Neutrophil (primary cell): Measurements from ENCODE around the gene FOXC2.

Source experiments
- H3K27ac ChIP-seq: fragments of 200-600 bp; sonication (generic); 2 replicates; pipeline ENCODE4 v1.5.1; 2016; ENCODE audit warnings: mild to moderate bottlenecking, moderate library complexity
- H3K27me3 ChIP-seq: fragments of 200-600 bp; sonication (generic); 2 replicates; pipeline ENCODE4 v1.6.0; 2016; ENCODE audit warnings: mild to moderate bottlenecking
- H3K36me3 ChIP-seq: fragments of 200-600 bp; sonication (generic); 2 replicates; pipeline ENCODE4 v1.5.1; 2017
- H3K4me1 ChIP-seq, 2 experiments: fragments of 200-600 bp in 1 of 2; sonication (generic) in 1 of 2; 1 replicate in 1 of 2; 2 replicates in 1 of 2; pipeline versions ENCODE4 v1.5.1 to v1.6.1; 2013 to 2016; ENCODE audit warnings: low read depth in 1 of 2, low read length in 1 of 2, mild to moderate bottlenecking in 1 of 2, moderate library complexity in 1 of 2; ENCODE audit not compliant: control insufficient read depth in 1 of 2, insufficient read depth in 1 of 2
- H3K4me3 ChIP-seq, 2 experiments: fragments of 200-600 bp in 1 of 2; sonication (generic) in 1 of 2; 1 replicate in 1 of 2; 2 replicates in 1 of 2; pipeline ENCODE4 v1.5.1; 2013 to 2016; ENCODE audit warnings: low read depth in 1 of 2, low read length in 1 of 2, mild to moderate bottlenecking in 1 of 2, moderate library complexity in 1 of 2
- H3K9me3 ChIP-seq: fragments of 200-600 bp; sonication (generic); 2 replicates; pipeline ENCODE4 v1.5.1; 2016
- CTCF ChIP-seq: fragments of 200-600 bp; sonication (generic); IDR thresholded peaks from 2 replicates; pipeline ENCODE4 v1.5.1; 2016; ENCODE audit warnings: antibody characterized with exemption

The FOXC2 gene

DNA sequence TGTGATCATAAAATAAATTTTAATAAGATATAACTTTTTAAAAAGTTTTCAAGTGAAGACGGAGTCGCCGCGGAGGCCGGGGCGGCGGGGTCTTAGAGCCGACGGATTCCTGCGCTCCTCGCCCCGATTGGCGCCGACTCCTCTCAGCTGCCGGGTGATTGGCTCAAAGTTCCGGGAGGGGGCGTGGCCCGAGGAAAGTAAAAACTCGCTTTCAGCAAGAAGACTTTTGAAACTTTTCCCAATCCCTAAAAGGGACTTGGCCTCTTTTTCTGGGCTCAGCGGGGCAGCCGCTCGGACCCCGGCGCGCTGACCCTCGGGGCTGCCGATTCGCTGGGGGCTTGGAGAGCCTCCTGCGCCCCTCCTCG, at the start of gene FOXC2:
FOXC2 (plus strand) TSS at position 229 of the 365 bp plus-strand sequence. CDS start 507 bp downstream, outside the sequence.
- H3K27ac ChIP-seq: no peak within 1 kb of the TSS

DNA sequence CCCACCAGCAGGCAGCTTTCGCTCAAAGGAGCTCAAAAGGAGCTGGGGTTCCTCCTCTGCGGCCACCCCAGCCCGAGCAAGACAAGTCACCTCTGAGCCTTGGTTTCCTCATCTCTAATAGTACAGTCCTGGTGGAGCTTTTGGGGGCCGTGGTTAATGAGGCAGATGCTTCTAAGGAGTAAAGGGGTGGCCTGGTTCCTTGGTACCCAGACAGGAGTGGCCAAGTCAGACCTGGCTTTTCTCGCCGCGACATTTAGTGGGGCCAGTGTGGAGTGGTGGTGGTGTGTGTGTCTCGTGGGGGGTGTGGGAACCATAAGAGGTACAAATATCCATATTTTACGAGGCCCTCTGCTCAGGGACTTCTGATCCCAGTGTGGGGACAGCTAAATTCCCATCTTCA, 49.6 kb upstream of the FOXC2 start:
- H3K4me3 ChIP-seq: no peak overlapping the region

More for the DNA sequence above, at the start of gene FOXC2:
- peaks cover 30 to 32% of the 10 kb centered on the region in 2 experiments for H3K4me1 ChIP-seq
- H3K4me3 ChIP-seq: peak within 1 kb of the TSS in 1 of 2 experiments; percentile 32
- TF ChIP-seq CTCF: no peak
- H3K27me3 ChIP-seq: peaks cover 100% of the 10 kb centered on the region
- no peaks in the 10 kb centered on the region for H3K36me3 ChIP-seq
- no peaks in the 10 kb centered on the region for H3K9me3 ChIP-seq

DNA sequence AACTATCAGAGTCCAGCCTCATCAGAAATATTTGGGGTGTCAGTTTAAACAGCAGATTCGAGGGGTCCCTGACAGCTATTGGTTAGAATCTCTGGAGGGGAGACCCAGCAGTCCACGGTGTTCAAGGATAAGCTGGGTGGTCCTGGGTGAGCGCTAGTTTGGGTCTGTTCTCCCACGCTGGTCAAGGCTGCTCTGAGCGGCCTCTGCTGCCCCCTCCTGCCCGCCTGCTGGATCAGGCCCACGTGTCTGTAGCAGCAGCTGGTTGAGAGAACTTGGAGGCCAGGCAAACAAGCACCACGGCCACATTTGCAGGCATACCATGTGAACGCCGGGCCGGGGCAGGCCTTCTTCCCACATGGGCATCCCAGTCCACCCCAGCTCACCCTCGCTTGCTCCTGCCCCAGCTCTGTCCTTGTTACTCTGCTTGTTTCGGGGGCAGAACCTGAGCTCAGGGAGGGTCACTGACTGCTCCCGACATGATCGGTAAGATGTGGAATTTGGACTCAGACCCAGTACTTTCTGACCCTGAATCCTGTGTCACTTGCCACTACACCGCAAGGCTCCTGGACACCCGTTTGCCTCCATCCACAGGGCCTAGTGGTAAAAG, 48.9 kb upstream of the FOXC2 start:
- Histone ChIP-seq H3K27me3 (peaks cover 95% of the 10 kb centered on the region), H3K27ac (no peak overlapping the region), H3K4me3 (no peak overlapping the region), H3K36me3 (no peaks in the 10 kb centered on the region), H3K4me1 (peaks cover 20 to 21% of the 10 kb centered on the region in 2 experiments), H3K9me3 (no peaks in the 10 kb centered on the region)
- no peak for TF ChIP-seq CTCF

More for the DNA sequence above, 49.6 kb upstream of the FOXC2 start:
- TF ChIP-seq CTCF: no peak
- H3K27me3 ChIP-seq: peaks cover 100% of the 10 kb centered on the region
- H3K4me1 ChIP-seq: peaks cover 17 to 18% of the 10 kb centered on the region in 2 experiments
- H3K27ac ChIP-seq: no peak overlapping the region
- H3K9me3 ChIP-seq: no peaks in the 10 kb centered on the region
- no peaks in the 10 kb centered on the region for H3K36me3 ChIP-seq

- Histone ChIP-seq H3K27me3 (peaks cover 94% of the 10 kb centered on the region), H3K36me3 (no peaks in the 10 kb centered on the region), H3K4me1 (peaks cover 20 to 21% of the 10 kb centered on the region in 2 experiments), H3K27ac (no peak overlapping the region), H3K9me3 (no peaks in the 10 kb centered on the region), H3K4me3 (no peak overlapping the region)
- no peak for TF ChIP-seq CTCF
Measured at GRCh38 chr16:86519007-86519648, 47.5 kb upstream of the FOXC2 start.

DNA sequence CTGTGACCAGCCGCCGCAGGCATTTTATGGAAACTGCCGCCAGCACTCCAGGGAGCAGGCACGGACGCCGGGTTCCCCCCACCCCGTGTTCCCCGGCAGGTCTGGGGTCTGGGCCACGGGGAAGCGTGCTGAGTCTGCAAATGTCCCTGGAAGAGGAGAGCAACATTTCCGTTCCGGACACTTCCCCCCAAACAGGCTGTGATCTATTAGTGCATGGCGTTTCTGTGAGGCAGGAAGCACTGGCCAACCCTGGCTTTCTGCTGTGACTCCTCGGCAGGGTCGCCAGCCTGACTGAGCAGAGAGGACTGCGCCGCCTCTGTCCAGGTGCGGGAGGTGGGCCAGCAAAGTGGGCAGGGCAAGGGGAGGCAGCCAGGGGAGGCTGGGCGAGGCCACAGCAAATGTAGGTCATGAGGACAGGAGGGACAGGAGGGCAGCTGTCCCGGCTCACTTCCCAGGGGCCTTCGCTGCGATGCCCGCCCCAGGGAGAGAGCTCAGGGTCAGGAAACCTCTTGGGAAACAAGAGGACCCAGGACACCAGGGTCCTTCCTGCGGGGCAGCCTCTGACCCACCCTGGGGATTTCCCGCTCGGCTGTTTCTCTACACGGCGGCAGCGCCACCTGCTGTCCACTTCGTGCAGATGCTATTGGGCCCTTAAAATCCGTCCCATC, 46.8 kb upstream of the FOXC2 start:
- no peak overlapping the region for H3K4me3 ChIP-seq
- TF ChIP-seq CTCF: peak; percentile 50

More for the DNA sequence above, 46.8 kb upstream of the FOXC2 start:
- H3K27me3 ChIP-seq: peaks cover 94% of the 10 kb centered on the region
- peaks cover 20 to 21% of the 10 kb centered on the region in 2 experiments for H3K4me1 ChIP-seq
- H3K36me3 ChIP-seq: no peaks in the 10 kb centered on the region
- H3K27ac ChIP-seq: no peak overlapping the region
- H3K9me3 ChIP-seq: no peaks in the 10 kb centered on the region
